Gastrocnemius medialis (tissue), 4 donors: Measurements from ENCODE around the gene EBP.

Experiments used
- POLR2A ChIP-seq, 2 donors: fragments of 450-650 bp; IDR thresholded peaks; one replicate each; pipeline ENCODE4 v1.6.1; 2017; ENCODE audit warnings: antibody characterized with exemption in 2 of 2, mild to moderate bottlenecking in 2 of 2, moderate library complexity in 2 of 2
- TF ChIP-seq, protein P1 (sequence below), 5 experiments: fragments of 450-650 bp in 3 of 5; fragments of 200-600 bp in 2 of 5; sonication (generic) in 2 of 5; IDR thresholded peaks in 4 of 5; conservative IDR thresholded peaks in 1 of 5; 1 replicate in 4 of 5; 2 replicates in 1 of 5; pipeline ENCODE4 v1.5.1; 2016 to 2019; ENCODE audit warnings: antibody characterized with exemption in 5 of 5, mild to moderate bottlenecking in 3 of 5, moderate library complexity in 3 of 5

DNA sequence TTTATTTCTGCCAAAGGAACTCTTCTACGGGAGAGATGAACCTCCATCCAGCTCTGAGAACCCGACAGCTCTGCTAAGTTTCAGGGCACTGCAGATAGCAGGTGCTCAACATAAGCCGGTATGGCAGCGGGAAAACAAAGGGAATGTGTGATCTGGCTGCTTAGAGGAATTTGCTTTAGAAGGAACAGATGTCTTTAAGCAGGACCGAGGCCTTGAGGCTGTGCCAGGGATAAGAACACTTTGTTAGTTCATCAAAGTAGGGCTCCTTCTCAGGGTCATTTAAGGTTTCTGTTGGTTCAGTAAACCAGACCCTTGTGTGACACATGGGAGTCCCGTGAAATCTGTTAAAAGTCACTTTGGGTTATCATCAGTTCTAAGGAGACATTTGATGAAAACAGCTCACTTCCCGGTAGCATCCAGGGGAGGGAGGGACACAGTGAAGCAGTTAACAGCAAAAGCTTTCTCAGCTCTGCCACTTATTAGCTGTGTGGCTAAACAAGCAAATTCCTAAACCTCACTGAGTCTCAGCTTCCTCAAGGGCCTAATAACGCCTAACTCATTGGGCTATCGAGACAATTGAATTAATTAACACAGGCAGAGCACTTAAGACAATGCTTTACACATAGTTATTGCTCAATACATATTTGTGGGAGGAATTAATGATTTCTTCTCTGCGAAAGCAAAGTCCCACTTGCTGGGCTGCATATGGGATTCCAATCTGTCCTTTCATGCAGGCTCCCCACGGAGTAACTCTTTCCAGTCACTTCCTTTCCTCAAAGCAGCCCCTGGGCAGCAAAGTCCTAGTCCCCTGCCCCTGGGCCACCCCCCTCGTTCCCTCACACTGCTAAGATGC is 48.5 kb upstream of the EBP start:
- TF ChIP-seq, protein P1, sequence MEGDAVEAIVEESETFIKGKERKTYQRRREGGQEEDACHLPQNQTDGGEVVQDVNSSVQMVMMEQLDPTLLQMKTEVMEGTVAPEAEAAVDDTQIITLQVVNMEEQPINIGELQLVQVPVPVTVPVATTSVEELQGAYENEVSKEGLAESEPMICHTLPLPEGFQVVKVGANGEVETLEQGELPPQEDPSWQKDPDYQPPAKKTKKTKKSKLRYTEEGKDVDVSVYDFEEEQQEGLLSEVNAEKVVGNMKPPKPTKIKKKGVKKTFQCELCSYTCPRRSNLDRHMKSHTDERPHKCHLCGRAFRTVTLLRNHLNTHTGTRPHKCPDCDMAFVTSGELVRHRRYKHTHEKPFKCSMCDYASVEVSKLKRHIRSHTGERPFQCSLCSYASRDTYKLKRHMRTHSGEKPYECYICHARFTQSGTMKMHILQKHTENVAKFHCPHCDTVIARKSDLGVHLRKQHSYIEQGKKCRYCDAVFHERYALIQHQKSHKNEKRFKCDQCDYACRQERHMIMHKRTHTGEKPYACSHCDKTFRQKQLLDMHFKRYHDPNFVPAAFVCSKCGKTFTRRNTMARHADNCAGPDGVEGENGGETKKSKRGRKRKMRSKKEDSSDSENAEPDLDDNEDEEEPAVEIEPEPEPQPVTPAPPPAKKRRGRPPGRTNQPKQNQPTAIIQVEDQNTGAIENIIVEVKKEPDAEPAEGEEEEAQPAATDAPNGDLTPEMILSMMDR (IDR thresholded peaks at IDR 0.05 in 4 of 5, conservative IDR thresholded peaks at IDR 0.05 in 1 of 5): no peak
- no peak for TF ChIP-seq POLR2A (IDR thresholded peaks at IDR 0.05)
